Stimulated activated CD8-positive, alpha-beta memory T cell treated with anti-CD3 and anti-CD28 coated beads, Interleukin-7, amount 100 ng/mL, for 1 hour (primary cell): ENCODE measurements around the gene PITPNC1.
A peak's percentile ranks its signal among the peaks of the same experiment; 100 is the strongest.

Experiments
- DNase-seq, 2 donors: peaks; one replicate each; pipeline ENCODE4 v3.0.0-alpha.2; 2020; ENCODE audit warnings: low read depth in 2 of 2

Gene PITPNC1

DNA sequence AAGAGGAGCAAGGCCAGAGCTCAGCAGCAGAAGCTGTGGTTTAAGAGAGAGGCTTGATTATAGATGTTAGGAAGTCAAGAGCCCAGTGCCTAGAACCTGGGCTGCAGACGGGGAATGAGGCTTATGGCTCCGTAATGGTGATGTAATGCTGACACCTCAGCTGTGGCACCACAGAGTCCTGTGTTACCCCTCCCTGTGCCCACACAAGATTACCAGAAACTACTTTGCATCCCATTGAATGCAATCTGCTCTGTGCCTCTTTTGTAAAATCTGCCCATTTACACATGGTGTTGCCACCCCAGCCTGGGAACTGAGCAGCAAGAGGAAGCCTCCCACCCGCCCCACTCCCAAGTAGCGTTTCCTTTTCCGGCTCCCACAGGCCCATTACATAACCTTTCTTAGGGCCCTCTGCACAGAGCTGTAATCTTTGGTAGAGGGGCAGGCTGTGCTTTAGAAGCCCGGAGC is 57.0 kb downstream of the PITPNC1 start:
- no peak for DNase-seq

DNA sequence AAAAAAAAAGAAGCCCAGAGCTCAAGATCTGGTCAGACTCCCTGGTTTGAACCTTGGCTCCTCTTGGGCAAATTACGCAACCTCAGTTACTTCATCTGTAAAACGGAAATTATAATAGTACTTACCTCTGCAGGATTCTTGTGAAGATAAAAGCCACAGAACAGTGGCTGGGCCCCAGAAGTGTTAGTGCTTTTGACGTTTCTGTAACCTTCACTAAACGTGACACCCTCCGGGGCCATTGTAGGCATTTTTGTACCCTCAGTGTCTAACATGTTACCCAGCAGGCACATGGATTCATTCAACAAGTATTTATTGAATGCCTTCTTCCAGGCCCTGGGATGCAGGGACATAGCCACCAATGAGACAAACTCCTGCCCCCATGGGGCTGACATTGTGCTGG is 58.0 kb downstream of the PITPNC1 start:
- DNase-seq: peak; percentile 23 to 26

DNA sequence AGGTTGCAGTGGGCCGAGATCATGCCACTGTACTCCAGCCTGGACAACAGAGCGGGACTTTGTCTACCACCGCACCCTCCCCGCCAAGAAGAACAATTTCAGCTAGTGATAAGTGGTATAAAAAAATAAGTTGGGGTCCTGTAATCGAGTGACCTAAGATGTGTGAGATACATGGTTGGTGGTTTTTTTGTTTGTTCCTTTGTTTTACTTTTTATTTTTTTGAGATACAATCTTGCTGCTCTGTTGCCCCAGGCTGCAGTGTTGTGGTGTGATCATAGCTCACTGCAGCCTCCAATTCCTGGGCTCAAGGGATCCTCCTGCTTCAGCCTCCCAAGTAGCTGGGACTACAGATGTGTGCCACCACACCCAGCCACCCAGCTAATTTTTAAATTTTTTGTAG is 58.7 kb downstream of the PITPNC1 start:
- no peak for DNase-seq

DNA sequence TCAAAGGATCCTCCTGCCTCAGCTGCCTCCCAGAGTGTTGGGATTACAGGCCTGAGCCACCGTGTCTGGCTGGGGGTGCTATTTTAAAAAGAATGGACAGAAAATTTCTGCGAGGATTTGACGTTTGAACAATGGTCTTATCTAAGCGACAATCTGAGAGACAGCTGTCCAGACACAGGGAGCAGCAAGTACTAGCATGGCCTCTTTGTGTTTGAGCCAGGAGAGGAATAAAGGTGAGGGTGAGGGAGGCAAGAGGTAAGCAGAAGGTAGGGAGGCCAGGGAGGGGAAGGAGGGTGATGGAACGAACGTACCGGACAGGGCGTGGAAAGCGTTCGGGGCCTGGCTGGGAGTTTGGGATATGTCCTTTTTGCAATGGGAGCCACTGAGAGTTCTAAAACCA is 59.2 kb downstream of the PITPNC1 start:
- DNase-seq: no peak

DNA sequence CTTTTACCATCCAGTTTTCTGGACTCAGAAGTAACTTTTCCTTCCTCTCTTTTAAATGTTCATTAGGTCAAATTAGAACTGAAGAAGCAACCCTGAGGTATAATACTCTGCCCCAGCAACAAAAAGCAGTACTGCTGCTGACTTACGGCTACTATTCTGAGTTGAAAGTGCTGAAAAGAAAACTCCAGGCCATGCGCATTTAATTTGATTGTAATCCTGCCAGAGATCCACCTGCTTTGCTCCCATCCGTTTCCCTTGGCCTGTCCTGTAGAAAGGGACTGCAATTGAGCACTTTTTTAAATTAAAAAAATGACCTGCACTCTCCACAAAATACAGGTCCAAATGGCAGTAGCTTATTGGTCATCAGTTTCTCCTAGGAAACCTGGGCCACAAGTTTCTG is 61.6 kb downstream of the PITPNC1 start:
- DNase-seq: no peak

DNA sequence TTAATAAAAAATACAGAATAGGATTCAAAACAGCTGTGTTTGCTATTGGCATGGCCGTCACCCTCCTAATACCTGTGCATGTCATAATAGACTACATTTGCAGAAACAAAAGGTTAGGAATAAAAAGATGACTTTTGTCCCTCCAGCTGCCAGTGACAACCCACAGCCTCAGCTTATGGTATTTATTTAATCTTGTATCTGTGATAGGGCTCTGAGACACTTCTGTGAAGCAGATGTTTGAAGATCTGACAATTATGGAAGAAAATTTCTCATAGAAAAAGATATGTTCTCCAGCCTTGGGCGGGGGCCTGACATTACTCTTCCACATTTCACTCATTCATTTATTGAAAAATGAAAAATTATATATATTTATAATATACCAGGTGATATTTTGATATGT is 62.2 kb downstream of the PITPNC1 start:
- DNase-seq: no peak

DNA sequence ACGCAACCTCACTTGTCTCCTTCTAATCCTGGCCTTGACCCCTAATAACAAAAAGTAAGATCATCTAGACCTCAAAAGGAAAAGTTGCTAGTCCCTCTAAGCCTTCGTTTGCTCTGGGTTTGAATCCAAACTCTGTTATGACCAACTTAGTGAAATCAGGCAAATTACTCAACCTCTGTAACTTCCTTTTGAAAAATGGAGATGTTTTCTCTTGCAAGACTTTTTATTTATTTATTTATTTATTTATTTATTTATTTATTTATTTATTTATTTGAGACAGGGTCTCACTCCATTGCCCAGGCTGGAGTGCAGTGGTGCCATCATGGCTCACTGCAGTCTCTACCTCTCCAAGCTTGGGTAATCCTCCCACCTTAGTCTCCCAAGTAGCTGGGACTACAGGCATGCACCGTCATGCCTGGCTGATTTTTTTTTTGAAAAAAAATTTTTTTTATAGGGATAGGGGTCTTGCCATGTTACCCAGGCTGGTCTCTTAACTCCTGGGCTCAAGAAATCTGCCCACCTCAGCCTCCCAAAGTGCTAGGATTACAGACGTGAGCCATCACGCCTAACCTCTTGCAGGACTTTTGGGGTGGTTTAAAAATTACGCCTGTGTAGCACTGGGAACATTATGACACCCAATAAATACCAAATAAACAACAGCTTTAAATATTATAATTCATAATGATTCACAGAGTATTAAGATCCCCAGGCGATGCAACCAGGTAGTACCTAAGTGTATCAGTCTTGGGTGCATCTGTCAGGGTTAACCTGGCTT is 63.4 kb downstream of the PITPNC1 start:
- no peak for DNase-seq

DNA sequence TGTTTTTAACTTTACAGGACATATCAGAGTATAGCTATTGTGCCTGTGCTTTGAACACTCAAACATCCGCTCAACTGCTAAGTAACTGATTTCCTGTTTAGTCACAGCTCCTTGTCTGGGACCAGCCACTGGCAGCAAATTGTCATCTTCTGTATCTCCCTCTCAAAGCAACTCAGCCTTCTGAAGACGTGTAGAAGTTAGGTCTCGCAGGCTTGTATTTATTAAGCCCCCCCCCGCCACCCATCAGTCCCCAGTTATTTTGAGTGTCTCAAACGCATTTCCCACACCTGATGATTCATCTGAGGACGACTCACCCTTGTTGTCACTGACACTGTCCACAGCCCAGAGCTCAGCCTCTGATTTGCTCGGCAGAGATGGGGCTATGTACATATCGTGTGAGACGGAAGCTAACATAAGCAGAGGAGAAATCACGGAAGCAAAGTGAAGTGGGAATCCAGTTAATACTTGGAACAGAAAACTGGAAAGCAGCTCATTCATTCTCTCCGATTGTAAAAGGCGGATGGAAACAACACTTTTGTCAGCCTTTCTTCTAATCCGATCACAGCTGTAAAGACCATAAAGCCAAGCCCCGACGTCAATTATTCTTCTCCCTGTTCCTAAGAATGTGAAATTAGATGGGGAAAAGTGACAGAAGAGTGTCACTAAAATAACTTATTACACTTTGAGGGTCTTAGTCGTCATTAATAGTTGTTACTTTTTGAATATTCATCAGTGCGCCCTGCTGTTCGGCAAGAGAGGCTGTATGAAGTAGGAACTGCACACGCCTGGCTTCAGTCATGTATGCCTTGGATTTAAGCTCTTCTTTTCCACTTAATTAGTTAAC is 64.2 kb downstream of the PITPNC1 start:
- DNase-seq: peak; percentile 49 to 51

DNA sequence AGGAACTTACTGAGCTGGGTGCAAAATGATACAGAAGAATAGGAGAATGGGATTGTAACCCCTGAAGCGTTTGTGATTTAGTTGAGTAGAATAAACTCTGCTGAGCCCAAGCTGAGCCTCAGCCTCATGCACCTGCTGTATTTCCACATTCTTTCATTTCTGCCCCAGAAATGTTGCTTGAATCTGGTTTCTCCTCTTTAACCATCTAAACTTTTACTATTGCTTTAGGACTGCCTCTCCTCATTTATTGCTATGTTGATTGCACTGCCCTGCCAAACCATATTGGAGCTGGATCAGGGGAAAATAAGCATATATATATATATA is 64.8 kb downstream of the PITPNC1 start:
- DNase-seq: no peak

DNA sequence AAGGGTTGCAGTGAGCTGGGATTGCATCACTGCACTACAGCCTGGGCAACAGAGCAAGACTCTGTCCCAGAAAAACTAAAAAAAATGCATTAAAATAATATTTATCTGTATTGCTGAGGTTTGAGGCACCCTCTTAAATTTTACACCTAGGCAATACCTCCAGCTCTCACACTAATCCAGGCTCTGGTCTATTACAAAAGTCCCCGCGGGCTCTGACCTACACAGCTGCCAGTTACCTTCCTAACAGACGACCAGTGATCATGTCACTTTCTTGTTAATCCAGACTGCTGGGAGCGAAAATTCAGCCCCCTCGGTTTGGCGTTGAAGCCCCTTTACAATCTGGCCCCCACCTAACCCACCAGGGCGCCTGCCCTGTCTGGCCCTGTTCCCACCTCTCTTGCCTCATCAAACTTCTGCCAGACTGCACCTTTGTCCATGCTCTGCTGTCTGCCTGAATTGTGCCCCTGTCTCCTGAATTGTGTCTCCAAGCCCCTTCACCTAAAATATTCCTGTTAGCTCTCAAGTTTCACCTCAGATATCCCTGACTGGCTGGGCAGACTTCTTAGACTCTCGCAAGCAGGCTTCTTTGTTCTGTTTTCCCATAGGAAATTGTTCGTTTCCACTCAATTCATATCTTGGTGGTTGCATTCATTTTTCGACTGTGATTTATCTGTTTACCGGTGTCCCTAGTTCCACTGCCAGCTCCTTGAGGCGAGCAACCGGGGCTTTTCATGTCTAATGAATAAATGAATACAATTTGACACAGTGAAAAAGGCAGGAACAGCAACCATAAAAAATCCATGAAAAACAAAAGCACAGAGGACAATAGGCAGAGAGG is 65.9 kb downstream of the PITPNC1 start:
- no peak for DNase-seq

DNA sequence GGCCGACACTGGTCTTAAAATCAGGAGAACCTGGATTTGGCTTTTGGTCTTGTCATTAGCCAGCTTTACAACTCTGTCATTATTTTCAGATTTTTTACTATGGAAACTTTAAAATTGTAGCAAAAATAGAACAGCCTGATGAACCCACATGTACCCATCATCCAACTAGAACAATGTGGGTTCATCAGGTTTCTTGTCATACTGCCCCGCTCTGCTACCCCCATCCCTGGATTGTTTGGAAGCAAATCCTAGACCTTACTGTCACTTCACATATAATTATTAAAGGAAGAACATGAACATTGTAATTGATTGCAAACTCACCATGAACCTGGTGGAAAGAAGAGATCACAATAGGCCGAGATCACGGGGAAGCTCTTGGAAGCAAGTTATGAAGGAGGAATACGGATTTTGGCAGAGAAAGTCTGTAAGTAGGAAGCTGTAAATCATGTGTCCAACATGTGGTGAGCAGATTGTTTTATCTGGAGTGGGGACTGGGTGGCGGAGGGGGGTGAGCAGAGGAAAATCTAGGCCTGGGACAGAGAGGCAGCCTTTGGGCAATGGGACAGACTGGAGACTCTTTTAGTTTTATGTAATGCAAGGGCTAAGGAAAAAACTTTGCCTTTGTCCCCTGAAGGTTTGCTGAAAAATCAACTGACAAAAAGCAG is 67.0 kb downstream of the PITPNC1 start:
- no peak for DNase-seq

DNA sequence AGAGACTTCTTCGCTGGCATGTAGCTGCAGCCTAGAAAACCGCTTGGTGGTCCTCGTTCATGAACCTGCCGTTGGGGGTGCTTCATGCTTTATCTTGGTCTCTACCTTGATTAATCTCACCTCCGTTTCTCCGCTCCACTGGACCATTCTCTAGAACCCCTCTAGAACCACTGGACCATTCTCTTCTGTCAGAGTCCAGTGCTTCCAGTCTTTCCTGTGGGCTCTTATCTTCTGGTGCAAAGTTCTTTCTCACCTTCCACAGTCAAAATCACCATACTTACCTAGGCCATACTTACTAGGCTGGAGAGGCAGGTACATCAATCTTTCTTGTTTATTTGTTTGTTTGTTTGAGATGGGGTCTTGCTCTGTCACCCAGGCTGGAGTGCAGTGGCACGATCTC is 71.4 kb downstream of the PITPNC1 start:
- DNase-seq: no peak

DNA sequence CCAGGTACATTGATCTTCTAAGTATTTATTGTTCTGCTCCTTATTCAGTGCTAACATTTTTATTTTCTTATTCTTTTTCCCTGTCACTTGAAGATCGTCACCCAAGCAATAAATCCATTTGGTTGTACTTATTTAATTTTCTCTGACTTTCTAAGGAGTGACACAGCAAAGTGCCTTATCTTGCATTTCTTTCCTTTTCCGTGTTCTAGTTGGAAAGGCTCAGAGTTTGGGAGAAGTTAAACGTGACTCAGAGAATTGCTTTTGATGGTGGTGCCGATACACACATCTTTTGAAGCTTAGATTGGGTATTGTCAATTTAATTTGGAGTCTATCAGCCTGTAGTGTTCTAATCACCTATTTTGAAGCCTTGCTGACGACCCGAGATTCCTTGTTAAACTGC is 72.0 kb downstream of the PITPNC1 start:
- no peak for DNase-seq

DNA sequence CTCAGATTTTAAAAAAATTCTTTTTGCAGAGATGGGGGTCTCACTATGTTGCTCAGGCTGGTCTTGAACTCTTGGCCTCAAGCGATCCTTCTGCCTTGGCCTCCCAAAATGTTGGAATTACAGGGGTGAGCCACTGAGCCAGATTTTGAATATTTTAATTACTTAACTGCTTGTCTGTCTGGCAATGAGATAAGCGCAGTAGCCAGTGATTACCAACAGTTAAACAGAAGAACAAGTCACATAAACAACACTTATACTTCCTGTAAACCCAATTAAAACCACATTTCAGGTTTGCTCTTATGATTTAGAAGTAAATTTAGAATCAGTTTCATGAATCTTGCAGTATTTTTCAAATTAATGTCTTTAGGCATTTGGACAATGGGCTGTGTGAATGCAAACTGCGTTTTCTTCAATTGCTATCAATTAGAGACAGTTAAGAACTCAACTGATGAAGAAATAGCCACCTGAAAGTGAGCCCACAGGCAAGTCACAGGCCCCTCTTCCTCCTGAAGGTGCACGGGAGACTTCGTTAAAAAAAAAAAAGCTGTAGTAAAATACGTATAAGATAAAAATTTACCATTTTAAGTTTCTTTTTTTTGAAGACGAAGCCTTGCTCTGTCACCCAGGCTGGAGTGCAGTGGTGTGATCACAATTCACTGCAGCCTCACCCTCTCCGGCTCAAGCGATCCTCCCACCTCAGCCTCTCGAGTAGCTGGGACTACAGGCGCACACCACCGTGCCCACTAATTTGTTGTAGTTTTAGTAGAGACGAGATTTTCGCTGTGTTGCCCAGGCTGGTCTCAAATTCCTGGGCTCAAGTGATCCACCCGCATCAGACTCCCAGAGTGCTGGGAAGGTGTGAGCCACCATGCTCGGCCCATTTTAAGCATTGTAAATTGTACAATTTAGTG is 73.0 kb downstream of the PITPNC1 start:
- no peak for DNase-seq

DNA sequence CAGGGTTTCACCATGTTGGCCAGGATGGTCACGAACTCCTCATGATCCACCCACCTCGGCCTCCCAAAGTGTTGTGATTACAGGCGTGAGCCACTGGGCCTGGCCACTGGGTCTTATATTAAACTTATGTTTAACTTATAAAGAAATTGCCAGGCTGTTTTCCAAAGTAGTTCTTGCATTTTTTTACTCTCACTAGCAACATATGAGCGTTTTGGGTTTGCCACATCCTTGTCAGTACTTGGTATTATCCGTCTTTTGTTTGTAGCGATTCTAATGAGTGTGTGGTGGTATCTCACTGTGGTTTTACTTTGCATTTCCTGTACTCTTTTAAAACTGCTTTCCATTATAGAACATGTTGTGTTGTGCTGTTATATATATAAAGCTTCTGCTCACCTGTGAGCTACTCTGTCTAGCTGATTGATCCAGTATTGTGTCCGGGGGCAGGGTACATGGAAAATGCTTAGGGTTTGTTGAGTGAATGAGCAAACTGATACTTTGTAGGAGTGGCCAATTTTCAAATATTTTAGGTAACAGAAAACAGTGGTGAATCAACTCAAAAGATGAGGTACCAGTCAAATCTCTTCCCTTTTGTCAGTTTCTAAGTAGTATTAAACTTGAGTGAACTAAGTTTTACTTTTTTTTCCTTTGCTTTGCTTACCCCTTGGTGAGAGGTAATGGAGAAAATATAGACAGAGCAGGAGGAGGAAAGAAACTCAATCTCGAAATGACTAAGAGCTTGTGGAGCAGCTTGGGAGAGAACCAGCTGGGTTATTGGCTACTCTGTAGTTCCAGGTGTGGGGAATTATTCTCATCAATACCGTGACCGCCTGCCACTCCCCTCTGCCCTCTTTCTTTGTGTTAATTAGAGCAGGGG is 75.8 kb downstream of the PITPNC1 start:
- DNase-seq: no peak

DNA sequence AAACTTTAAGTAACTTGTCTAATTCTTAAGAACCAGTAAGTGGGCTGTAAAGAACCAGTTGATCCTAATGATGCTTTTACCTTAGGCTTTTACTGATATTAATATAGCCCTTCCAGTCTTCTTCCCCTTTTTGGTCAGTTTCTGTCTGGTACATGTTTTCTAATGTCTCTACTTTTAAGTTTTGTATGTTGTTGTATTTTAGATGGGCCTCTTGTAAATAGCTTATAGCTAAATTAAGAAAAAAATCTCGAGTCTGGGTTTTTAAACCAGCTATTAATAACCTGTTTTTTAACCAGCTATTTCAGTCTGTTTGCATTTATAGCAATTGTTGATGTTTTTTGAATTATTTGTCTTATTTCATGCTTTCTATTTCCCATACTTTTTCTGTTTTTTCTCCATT is 79.0 kb downstream of the PITPNC1 start:
- no peak for DNase-seq

DNA sequence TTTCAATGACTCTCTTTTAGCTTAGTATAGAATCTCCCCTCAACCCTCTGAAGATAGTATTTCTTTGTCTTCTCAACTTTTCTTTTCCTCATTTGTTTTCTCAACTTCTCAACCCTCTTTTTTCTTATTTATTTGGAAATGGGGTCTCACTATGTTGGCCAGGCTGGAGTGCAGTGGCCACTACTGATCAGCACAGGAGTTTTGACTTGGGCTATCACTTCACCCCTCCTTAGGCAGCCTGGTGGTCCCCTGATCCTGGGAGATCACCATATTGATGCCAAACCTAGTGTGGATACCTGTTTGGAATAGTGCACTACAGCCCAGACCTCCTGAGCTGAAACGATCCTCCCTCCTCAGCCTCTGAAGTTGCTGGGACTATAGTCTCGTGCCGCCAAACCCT is 79.8 kb downstream of the PITPNC1 start:
- no peak for DNase-seq

DNA sequence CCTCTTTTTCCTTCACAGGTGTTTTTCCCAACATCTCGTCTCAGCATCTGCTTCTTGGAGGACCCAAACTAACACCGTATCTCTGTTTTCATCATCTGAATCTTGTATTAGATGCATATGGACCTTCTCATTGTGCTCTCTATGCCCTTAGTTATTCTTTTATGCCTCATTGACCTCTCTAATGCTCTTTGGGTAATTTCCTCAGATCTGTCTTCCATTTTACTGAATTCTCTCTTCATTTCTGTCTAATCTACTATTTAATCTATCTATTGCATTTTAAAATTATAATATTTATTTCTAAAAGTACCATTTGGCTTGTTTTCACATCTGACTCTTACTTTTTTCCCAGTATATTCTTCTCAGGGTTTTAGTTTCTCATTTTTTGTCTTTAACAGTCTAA is 81.1 kb downstream of the PITPNC1 start:
- DNase-seq: no peak

DNA sequence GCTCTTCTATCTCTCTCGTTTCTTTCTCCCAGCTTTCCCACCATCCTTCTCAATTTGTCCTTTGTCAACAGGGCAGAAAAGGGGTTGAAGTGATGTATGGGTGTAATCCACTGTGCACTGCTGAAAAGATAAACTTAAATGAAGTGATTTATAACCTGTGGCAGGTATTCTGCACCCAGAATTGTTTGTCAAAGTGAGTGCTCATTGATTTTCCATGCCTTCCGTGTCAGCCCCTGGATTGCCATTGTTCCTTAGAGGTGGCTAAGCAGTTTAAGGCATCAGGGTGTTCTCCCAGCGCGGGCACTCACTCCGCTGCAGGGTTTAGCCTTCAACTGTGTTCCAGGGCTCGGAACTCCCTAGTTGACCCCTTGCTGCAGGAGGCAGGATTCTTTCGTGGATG is 82.9 kb downstream of the PITPNC1 start:
- no peak for DNase-seq
